Measurements from ENCODE around the gene ATP5MK.

The ATP5MK gene

DNA sequence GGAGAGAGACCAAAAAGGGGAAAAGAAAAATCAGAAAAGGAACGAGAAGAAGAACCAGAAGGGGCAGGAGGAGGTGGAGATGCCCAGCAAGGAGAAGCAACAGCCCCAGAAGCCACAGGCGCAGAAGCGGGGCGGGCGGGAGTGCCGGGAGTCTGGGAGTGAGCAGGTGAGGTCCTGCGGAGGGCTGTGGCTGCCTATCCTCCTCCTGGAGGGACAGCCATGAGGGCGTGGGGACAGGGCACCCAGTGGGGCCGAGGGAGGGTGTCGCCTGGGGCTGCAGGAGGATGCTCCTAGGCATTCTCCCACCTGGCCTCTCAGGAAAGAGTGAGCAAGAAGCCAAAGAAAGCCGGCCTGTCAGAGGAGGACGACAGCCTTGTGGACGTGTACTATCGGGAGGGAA, 44.1 kb upstream of the ATP5MK start (continued):
- TF ChIP-seq, protein P1, sequence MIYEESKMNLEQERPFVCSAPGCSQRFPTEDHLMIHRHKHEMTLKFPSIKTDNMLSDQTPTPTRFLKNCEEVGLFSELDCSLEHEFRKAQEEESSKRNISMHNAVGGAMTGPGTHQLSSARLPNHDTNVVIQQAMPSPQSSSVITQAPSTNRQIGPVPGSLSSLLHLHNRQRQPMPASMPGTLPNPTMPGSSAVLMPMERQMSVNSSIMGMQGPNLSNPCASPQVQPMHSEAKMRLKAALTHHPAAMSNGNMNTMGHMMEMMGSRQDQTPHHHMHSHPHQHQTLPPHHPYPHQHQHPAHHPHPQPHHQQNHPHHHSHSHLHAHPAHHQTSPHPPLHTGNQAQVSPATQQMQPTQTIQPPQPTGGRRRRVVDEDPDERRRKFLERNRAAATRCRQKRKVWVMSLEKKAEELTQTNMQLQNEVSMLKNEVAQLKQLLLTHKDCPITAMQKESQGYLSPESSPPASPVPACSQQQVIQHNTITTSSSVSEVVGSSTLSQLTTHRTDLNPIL (CRISPR knock-in tag; IDR thresholded peaks at IDR 0.05; ENCODE audit: low read depth) = no peak
- TF ChIP-seq ZFP3 (CRISPR knock-in tag; IDR thresholded peaks at IDR 0.05) = no peak
- no peak for TF ChIP-seq OSR1 (CRISPR knock-in tag; IDR thresholded peaks at IDR 0.05)
- no peak for TF ChIP-seq RARB (CRISPR knock-in tag; IDR thresholded peaks at IDR 0.05)

- no peak for ATAC-seq
- TF ChIP-seq BACH2 (CRISPR knock-in tag; IDR thresholded peaks at IDR 0.05; ENCODE audit: borderline replicate concordance) (no peak), CSDC2 (CRISPR knock-in tag; IDR thresholded peaks at IDR 0.05) (no peak), OSR1 (CRISPR knock-in tag; IDR thresholded peaks at IDR 0.05) (no peak), ARNTL (CRISPR knock-in tag; IDR thresholded peaks at IDR 0.05; ENCODE audit: borderline replicate concordance, low read depth) (no peak), TCF4 (CRISPR knock-in tag; IDR thresholded peaks at IDR 0.05; ENCODE audit: borderline replicate concordance) (no peak), ISL1 (CRISPR knock-in tag; IDR thresholded peaks at IDR 0.05) (no peak), ZC3H10 (CRISPR knock-in tag; IDR thresholded peaks at IDR 0.05) (no peak), SNAI2 (CRISPR knock-in tag; IDR thresholded peaks at IDR 0.05) (no peak), PPARA (CRISPR knock-in tag; IDR thresholded peaks at IDR 0.05; ENCODE audit: borderline replicate concordance) (no peak), ZFP3 (CRISPR knock-in tag; IDR thresholded peaks at IDR 0.05) (no peak), ZNF565 (CRISPR knock-in tag; conservative IDR thresholded peaks at IDR 0.05; ENCODE audit: low read depth) (no peak), ESRRG (CRISPR knock-in tag; IDR thresholded peaks at IDR 0.05) (no peak), RARB (CRISPR knock-in tag; IDR thresholded peaks at IDR 0.05) (no peak)
- TF ChIP-seq, protein P2, sequence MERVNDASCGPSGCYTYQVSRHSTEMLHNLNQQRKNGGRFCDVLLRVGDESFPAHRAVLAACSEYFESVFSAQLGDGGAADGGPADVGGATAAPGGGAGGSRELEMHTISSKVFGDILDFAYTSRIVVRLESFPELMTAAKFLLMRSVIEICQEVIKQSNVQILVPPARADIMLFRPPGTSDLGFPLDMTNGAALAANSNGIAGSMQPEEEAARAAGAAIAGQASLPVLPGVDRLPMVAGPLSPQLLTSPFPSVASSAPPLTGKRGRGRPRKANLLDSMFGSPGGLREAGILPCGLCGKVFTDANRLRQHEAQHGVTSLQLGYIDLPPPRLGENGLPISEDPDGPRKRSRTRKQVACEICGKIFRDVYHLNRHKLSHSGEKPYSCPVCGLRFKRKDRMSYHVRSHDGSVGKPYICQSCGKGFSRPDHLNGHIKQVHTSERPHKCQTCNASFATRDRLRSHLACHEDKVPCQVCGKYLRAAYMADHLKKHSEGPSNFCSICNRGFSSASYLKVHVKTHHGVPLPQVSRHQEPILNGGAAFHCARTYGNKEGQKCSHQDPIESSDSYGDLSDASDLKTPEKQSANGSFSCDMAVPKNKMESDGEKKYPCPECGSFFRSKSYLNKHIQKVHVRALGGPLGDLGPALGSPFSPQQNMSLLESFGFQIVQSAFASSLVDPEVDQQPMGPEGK (CRISPR knock-in tag; IDR thresholded peaks at IDR 0.05; ENCODE audit: borderline replicate concordance) = no peak
- TF ChIP-seq, protein P3, sequence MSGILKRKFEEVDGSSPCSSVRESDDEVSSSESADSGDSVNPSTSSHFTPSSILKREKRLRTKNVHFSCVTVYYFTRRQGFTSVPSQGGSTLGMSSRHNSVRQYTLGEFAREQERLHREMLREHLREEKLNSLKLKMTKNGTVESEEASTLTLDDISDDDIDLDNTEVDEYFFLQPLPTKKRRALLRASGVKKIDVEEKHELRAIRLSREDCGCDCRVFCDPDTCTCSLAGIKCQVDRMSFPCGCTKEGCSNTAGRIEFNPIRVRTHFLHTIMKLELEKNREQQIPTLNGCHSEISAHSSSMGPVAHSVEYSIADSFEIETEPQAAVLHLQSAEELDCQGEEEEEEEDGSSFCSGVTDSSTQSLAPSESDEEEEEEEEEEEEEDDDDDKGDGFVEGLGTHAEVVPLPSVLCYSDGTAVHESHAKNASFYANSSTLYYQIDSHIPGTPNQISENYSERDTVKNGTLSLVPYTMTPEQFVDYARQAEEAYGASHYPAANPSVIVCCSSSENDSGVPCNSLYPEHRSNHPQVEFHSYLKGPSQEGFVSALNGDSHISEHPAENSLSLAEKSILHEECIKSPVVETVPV (CRISPR knock-in tag; IDR thresholded peaks at IDR 0.05) = no peak
- TF ChIP-seq, protein P4, sequence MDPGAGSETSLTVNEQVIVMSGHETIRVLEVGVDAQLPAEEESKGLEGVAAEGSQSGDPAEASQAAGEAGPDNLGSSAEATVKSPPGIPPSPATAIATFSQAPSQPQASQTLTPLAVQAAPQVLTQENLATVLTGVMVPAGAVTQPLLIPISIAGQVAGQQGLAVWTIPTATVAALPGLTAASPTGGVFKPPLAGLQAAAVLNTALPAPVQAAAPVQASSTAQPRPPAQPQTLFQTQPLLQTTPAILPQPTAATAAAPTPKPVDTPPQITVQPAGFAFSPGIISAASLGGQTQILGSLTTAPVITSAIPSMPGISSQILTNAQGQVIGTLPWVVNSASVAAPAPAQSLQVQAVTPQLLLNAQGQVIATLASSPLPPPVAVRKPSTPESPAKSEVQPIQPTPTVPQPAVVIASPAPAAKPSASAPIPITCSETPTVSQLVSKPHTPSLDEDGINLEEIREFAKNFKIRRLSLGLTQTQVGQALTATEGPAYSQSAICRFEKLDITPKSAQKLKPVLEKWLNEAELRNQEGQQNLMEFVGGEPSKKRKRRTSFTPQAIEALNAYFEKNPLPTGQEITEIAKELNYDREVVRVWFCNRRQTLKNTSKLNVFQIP (CRISPR knock-in tag; IDR thresholded peaks at IDR 0.05; ENCODE audit: borderline replicate concordance, low read depth) = no peak
- TF ChIP-seq, protein P1 (CRISPR knock-in tag; IDR thresholded peaks at IDR 0.05; ENCODE audit: low read depth) = no peak
Observed at GRCh38 chr10:103439776-103440175, 43.5 kb upstream of the ATP5MK start.

DNA sequence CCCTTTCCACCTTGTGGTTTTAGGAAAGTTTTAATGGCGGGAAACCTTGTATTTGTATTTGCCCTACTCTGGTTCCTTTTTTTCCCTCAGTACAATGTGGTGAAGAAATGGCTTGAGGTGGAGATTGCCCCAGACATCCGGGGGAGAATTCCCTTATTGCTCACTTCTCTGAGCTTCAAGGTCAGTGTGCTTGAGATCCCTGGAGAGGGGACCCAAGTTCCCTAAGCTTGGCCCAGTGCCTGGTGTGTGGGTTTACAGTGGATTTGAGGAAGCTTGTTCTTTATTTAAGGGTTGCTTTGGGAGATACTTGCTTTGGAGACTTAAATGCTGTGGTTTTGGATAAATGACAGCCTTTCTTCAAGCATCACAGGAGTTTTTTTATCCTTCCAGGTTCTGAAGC, 37.6 kb upstream of the ATP5MK start:
- no peak for TF ChIP-seq ZC3H10 (CRISPR knock-in tag; IDR thresholded peaks at IDR 0.05)
- no peak for TF ChIP-seq PPARA (CRISPR knock-in tag; IDR thresholded peaks at IDR 0.05; ENCODE audit: borderline replicate concordance)
- TF ChIP-seq, protein P4 (CRISPR knock-in tag; IDR thresholded peaks at IDR 0.05; ENCODE audit: borderline replicate concordance, low read depth) = no peak
- no peak for TF ChIP-seq ZFP30 (CRISPR knock-in tag; IDR thresholded peaks at IDR 0.05)
- TF ChIP-seq, protein P2 (CRISPR knock-in tag; IDR thresholded peaks at IDR 0.05; ENCODE audit: borderline replicate concordance) = no peak
- TF ChIP-seq ZNF8 (CRISPR knock-in tag; IDR thresholded peaks at IDR 0.05) = no peak
- TF ChIP-seq TOX (CRISPR knock-in tag; IDR thresholded peaks at IDR 0.05; ENCODE audit: borderline replicate concordance) = no peak
- TF ChIP-seq, protein P1 (CRISPR knock-in tag; IDR thresholded peaks at IDR 0.05; ENCODE audit: low read depth) = no peak
- TF ChIP-seq GLIS3 (CRISPR knock-in tag; IDR thresholded peaks at IDR 0.05) = no peak
- no peak for TF ChIP-seq BACH2 (CRISPR knock-in tag; IDR thresholded peaks at IDR 0.05; ENCODE audit: borderline replicate concordance)
- no peak for TF ChIP-seq SNAI2 (CRISPR knock-in tag; IDR thresholded peaks at IDR 0.05)
- no peak for TF ChIP-seq ARNTL (CRISPR knock-in tag; IDR thresholded peaks at IDR 0.05; ENCODE audit: borderline replicate concordance, low read depth)
- TF ChIP-seq, protein P3 (CRISPR knock-in tag; IDR thresholded peaks at IDR 0.05) = no peak
- no peak for TF ChIP-seq RARB (CRISPR knock-in tag; IDR thresholded peaks at IDR 0.05)
- TF ChIP-seq ZNF565 (CRISPR knock-in tag; conservative IDR thresholded peaks at IDR 0.05; ENCODE audit: low read depth) = no peak

More for the DNA sequence above, 37.6 kb upstream of the ATP5MK start:
- no peak for ATAC-seq

All from SK-N-SH treated with all-trans-retinoic acid at 6 μM for 48 hours (cell line).